Endodermal cell (in vitro differentiated cells): ENCODE results near the gene APMAP. TPM values are rescaled to one million over a fixed set of nuclear protein-coding genes. Genes with fewer than 3 reads are reported as not detected.
A peak's percentile ranks its signal among the peaks of the same experiment; 100 is the strongest.

Experiments used
- DNase-seq: peaks from one replicate; pipeline ENCODE4 v3.0.0-alpha.2; 2017
- H3K27ac ChIP-seq: 2 replicates; pipeline ENCODE4 v1.5.1; 2013; ENCODE audit warnings: mild to moderate bottlenecking, low read depth, low read length, moderate library complexity
- H3K27me3 ChIP-seq: 2 replicates; pipeline ENCODE4 v1.6.1; 2013; ENCODE audit warnings: mild to moderate bottlenecking, low read length, moderate library complexity; ENCODE audit not compliant: insufficient read depth, control insufficient read depth, poor library complexity, severe bottlenecking
- H3K36me3 ChIP-seq: 2 replicates; pipeline ENCODE4 v1.7.0; 2013; ENCODE audit warnings: mild to moderate bottlenecking, low read length, moderate library complexity; ENCODE audit not compliant: control insufficient read depth, insufficient read depth
- H3K4me1 ChIP-seq: one replicate; pipeline ENCODE4 v1.7.0; 2013; ENCODE audit warnings: low read length; ENCODE audit not compliant: control insufficient read depth, insufficient read depth
- H3K4me3 ChIP-seq: 2 replicates; pipeline ENCODE4 v1.5.1; 2013; ENCODE audit warnings: mild to moderate bottlenecking, low read length, moderate library complexity
- H3K9ac ChIP-seq: 2 replicates; pipeline ENCODE4 v1.6.1; 2013; ENCODE audit warnings: mild to moderate bottlenecking, low read length, moderate library complexity; ENCODE audit not compliant: poor library complexity, severe bottlenecking; ENCODE audit errors: extremely low read depth
- H3K9me3 ChIP-seq: 2 replicates; pipeline ENCODE4 v1.6.1; 2013; ENCODE audit warnings: mild to moderate bottlenecking, low read length, moderate library complexity; ENCODE audit not compliant: control insufficient read depth
- H3K27ac Mint-ChIP-seq: 2 replicates; pipeline ENCODE4 v1.8.0; 2020; ENCODE audit warnings: mixed read lengths
- H3K27me3 Mint-ChIP-seq: 2 replicates; pipeline ENCODE4 v1.8.0; 2021; ENCODE audit warnings: mild to moderate bottlenecking, mixed read lengths; ENCODE audit not compliant: insufficient read depth
- H3K36me3 Mint-ChIP-seq: 2 replicates; pipeline ENCODE4 v1.8.0; 2020; ENCODE audit warnings: low read depth, mixed read lengths
- H3K4me1 Mint-ChIP-seq: 2 replicates; pipeline ENCODE4 v1.8.0; 2020; ENCODE audit warnings: mixed read lengths
- H3K4me3 Mint-ChIP-seq: 2 replicates; pipeline ENCODE4 v1.8.0; 2020; ENCODE audit warnings: mild to moderate bottlenecking, moderate library complexity, mixed read lengths
- H3K9me3 Mint-ChIP-seq: 2 replicates; pipeline ENCODE4 v1.8.0; 2020; ENCODE audit warnings: mild to moderate bottlenecking, mixed read lengths
- CTCF ChIP-seq: fragments of 200-600 bp; sonication (generic); conservative IDR thresholded peaks from 2 replicates; pipeline ENCODE4 v1.5.0; 2021; ENCODE audit warnings: antibody characterized with exemption, mild to moderate bottlenecking
- WGBS, 2 experiments: methylation state at CpG; one replicate each; pipeline versions ENCODE4 v1.1.5 to v1.1.7; 2013; ENCODE audit warnings: missing lambda C conversion rate in 2 of 2, mixed read lengths in 1 of 2; ENCODE audit not compliant: insufficient coverage in 1 of 2, insufficient read length in 1 of 2; 5-methylcytosine and 5-hydroxymethylcytosine counted together
- total RNA-seq, 2 donors: library from RNA; stranded (reverse); fragmentation: NEBNext Ultra II Directional in 1 of 2; extraction: Animal tissue kit (Norgen Biotek cat#: 25700) in 1 of 2; gene quantifications; 2 replicates in 1 of 2; 3 replicates in 1 of 2; pipeline ENCODE4 v1.2.1, GENCODE V29; 2021

Gene APMAP
- total RNA-seq, 2 donors from 2014 or later = 60.2 to 65.6 TPM

- no peak overlapping the region for H3K9ac ChIP-seq
- no peaks in the 10 kb centered on the region for H3K9me3 ChIP-seq
- H3K4me3 Mint-ChIP-seq = no peak overlapping the region
- no peak overlapping the region for H3K4me3 ChIP-seq
- 97% methylated on average over 10 to 16 of the region's 16 CpGs for WGBS, 2 experiments
- H3K36me3 ChIP-seq = no peaks in the 10 kb centered on the region
- H3K9me3 Mint-ChIP-seq = no peaks in the 10 kb centered on the region
- peak overlapping the region; percentile 85 for H3K27ac ChIP-seq
- H3K27me3 Mint-ChIP-seq = peaks cover 10% of the 10 kb centered on the region
- no peak for DNase-seq
- TF ChIP-seq CTCF = no peak
- H3K4me1 Mint-ChIP-seq = no peaks in the 10 kb centered on the region
- H3K27ac Mint-ChIP-seq = no peak overlapping the region
- H3K4me1 ChIP-seq = no peaks in the 10 kb centered on the region
- no peaks in the 10 kb centered on the region for H3K27me3 ChIP-seq
- H3K36me3 Mint-ChIP-seq = no peaks in the 10 kb centered on the region
Measured at GRCh38 chr20:25032065-25032477, 39.5 kb upstream of the APMAP start.

GRCh38 chr20:25031241-25031640 lies 38.7 kb upstream of the APMAP start:
- TF ChIP-seq CTCF = no peak
- no peaks in the 10 kb centered on the region for H3K9me3 Mint-ChIP-seq
- H3K9ac ChIP-seq = no peak overlapping the region
- no peak overlapping the region for H3K4me3 ChIP-seq
- H3K27me3 Mint-ChIP-seq = peaks cover 7% of the 10 kb centered on the region
- no peaks in the 10 kb centered on the region for H3K4me1 Mint-ChIP-seq
- no peak for DNase-seq
- H3K27ac Mint-ChIP-seq = no peak overlapping the region
- no peaks in the 10 kb centered on the region for H3K9me3 ChIP-seq
- H3K36me3 ChIP-seq = no peaks in the 10 kb centered on the region
- no peaks in the 10 kb centered on the region for H3K4me1 ChIP-seq
- no peaks in the 10 kb centered on the region for H3K27me3 ChIP-seq
- H3K27ac ChIP-seq = no peak overlapping the region
- H3K36me3 Mint-ChIP-seq = no peaks in the 10 kb centered on the region
- H3K4me3 Mint-ChIP-seq = no peak overlapping the region
- 63 to 75% methylated on average over 3 of the region's 3 CpGs for whole genome bisulfite sequencing, 2 experiments

GRCh38 chr20:25030649-25031207 lies 38.2 kb upstream of the APMAP start:
- no peak for DNase-seq
- Histone ChIP-seq H3K9me3 (no peaks in the 10 kb centered on the region), H3K4me1 (no peaks in the 10 kb centered on the region), H3K4me3 (no peak overlapping the region), H3K9ac (no peak overlapping the region), H3K27ac (no peak overlapping the region), H3K36me3 (no peaks in the 10 kb centered on the region), H3K27me3 (no peaks in the 10 kb centered on the region)
- Mint-ChIP-seq H3K27ac (no peak overlapping the region), H3K4me3 (no peak overlapping the region), H3K36me3 (no peaks in the 10 kb centered on the region), H3K27me3 (peaks cover 7% of the 10 kb centered on the region), H3K4me1 (no peaks in the 10 kb centered on the region), H3K9me3 (no peaks in the 10 kb centered on the region)
- no peak for TF ChIP-seq CTCF
- WGBS, 2 experiments = 93% methylated on average over 5 to 8 of the region's 8 CpGs
